HL-60 (cell line): ENCODE results near the gene OMD.

Experiments
- DNase-seq, 2 experiments: peaks; one replicate each; pipeline ENCODE4 v3.0.0-alpha.2; 2010 to 2020; ENCODE audit warnings: low read depth in 1 of 2, low spot score in 1 of 2
- H3K27ac ChIP-seq: fragments of 250-450 bp; sonication (Bioruptor Pico); replicated peaks from 2 replicates; pipeline ENCODE4 v1.5.1; 2020; ENCODE audit warnings: mild to moderate bottlenecking, moderate library complexity
- H3K27me3 ChIP-seq: fragments of 250-450 bp; sonication (Bioruptor Pico); 2 replicates; pipeline ENCODE4 v1.5.1; 2021; ENCODE audit warnings: mild to moderate bottlenecking, moderate library complexity; ENCODE audit not compliant: insufficient read depth, poor library complexity, severe bottlenecking
- H3K4me3 ChIP-seq: replicated peaks from 2 replicates; pipeline ENCODE4 v1.5.1; 2011; ENCODE audit warnings: mild to moderate bottlenecking, control low read depth, low read length; ENCODE audit not compliant: insufficient read depth
- CTCF ChIP-seq: IDR thresholded peaks from one replicate; pipeline ENCODE4 v1.5.1; 2011; ENCODE audit warnings: low read length, control low read depth, inconsistent platforms; ENCODE audit not compliant: insufficient read depth
- GABPA ChIP-seq: IDR thresholded peaks from 2 replicates; pipeline ENCODE4 v1.6.1; 2012; ENCODE audit warnings: low read depth
- POLR2AphosphoS5 ChIP-seq: IDR thresholded peaks from 2 replicates; pipeline ENCODE4 v1.6.1; 2012; ENCODE audit warnings: low read depth
- REST ChIP-seq: IDR thresholded peaks from 2 replicates; pipeline ENCODE4 v1.6.1; 2012; ENCODE audit warnings: low read depth; ENCODE audit not compliant: insufficient replicate concordance
- SPI1 ChIP-seq: IDR thresholded peaks from 2 replicates; pipeline ENCODE4 v1.6.1; 2012; ENCODE audit warnings: low read depth, mild to moderate bottlenecking, borderline replicate concordance

The OMD gene

GRCh38 chr9:92429836-92430235 is 5.6 kb upstream of the OMD start:
- Histone ChIP-seq H3K27me3 (no peaks in the 10 kb centered on the region), H3K4me3 (no peak overlapping the region), H3K27ac (no peak overlapping the region)
- DNase-seq = no peak
- TF ChIP-seq SPI1 (no peak), POLR2AphosphoS5 (no peak), CTCF (no peak), GABPA (no peak)

GRCh38 chr9:92426501-92427145 is 2.4 kb upstream of the OMD start:
- H3K27ac ChIP-seq = no peak overlapping the region
- H3K27me3 ChIP-seq = no peaks in the 10 kb centered on the region
- H3K4me3 ChIP-seq = no peak overlapping the region
- no peak for DNase-seq
- no peak for TF ChIP-seq SPI1
- TF ChIP-seq REST = no peak
- no peak for TF ChIP-seq CTCF

GRCh38 chr9:92425474-92425873 is 1.2 kb upstream of the OMD start:
- no peak overlapping the region for H3K27ac ChIP-seq
- H3K27me3 ChIP-seq = no peaks in the 10 kb centered on the region
- TF ChIP-seq GABPA = no peak
- no peak for TF ChIP-seq REST
- TF ChIP-seq POLR2AphosphoS5 = no peak
- no peak for TF ChIP-seq SPI1
- no peak for TF ChIP-seq CTCF
- DNase-seq = no peak
- no peak overlapping the region for H3K4me3 ChIP-seq

- Histone ChIP-seq H3K4me3 (no peak overlapping the region), H3K27me3 (no peaks in the 10 kb centered on the region), H3K27ac (no peak overlapping the region)
- TF ChIP-seq REST = no peak
- no peak for TF ChIP-seq GABPA
- no peak for TF ChIP-seq CTCF
- no peak for TF ChIP-seq POLR2AphosphoS5
- TF ChIP-seq SPI1 = no peak
- DNase-seq = no peak
Measured at GRCh38 chr9:92423612-92424011, 659 bp downstream of the OMD start.
